Cardiac fibroblast (primary cell): ENCODE data around the gene ZNF214.

Experiments used
- DNase-seq, 2 donors: peaks; one replicate each; pipeline versions ENCODE4 v3.0.0 to v3.0.0-alpha.2; 2010; ENCODE audit warnings: low read depth in 2 of 2
- H3K4me3 ChIP-seq, 2 donors: replicated peaks in 1 of 2; 1 replicate in 1 of 2; 2 replicates in 1 of 2; pipeline ENCODE4 v1.5.1; 2011; ENCODE audit warnings: low read depth in 2 of 2, low read length in 2 of 2, mild to moderate bottlenecking in 2 of 2, moderate library complexity in 1 of 2
- TF ChIP-seq, protein P1 (sequence below): IDR thresholded peaks from one replicate; pipeline ENCODE4 v1.5.1; 2011; ENCODE audit warnings: low read depth, mild to moderate bottlenecking, low read length, inconsistent platforms

Gene ZNF214

DNA sequence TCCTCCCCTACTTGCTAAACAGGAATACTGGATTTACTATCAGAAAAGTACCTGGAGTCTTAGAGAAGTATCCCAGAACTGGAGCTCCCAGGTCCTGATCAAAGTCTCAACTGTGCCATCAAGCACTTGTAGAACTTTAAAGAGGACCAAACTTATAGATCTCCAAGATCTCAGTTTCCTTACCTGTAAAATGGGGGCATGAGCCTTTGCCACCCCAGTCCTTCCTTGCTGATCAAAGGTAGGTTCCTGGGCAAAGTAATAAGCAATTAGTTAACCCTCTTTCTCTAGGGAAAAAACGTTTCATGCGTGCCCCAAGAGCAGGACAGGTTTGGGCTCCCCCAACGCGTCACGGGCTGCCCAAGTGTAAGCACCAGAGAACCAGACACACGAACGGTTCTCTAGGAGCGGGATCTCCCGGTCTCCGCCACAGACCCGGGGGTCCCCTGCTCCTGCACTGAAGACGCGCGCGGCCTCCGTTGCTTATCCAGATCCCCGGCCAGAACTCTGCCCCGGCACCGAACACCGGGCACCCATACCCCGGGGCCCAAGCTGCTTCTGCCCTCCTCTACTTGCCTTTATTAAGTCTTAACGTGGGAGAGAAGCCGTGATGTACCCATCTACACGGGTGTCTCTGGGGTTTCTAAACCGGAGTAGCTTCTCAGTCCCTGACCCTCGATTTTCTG is 505 bp downstream of the ZNF214 start:
- peak in 1 of 2 donors; percentile 38 for DNase-seq
- peak overlapping the region; percentile 64 to 66 for H3K4me3 ChIP-seq
- TF ChIP-seq, protein P1, sequence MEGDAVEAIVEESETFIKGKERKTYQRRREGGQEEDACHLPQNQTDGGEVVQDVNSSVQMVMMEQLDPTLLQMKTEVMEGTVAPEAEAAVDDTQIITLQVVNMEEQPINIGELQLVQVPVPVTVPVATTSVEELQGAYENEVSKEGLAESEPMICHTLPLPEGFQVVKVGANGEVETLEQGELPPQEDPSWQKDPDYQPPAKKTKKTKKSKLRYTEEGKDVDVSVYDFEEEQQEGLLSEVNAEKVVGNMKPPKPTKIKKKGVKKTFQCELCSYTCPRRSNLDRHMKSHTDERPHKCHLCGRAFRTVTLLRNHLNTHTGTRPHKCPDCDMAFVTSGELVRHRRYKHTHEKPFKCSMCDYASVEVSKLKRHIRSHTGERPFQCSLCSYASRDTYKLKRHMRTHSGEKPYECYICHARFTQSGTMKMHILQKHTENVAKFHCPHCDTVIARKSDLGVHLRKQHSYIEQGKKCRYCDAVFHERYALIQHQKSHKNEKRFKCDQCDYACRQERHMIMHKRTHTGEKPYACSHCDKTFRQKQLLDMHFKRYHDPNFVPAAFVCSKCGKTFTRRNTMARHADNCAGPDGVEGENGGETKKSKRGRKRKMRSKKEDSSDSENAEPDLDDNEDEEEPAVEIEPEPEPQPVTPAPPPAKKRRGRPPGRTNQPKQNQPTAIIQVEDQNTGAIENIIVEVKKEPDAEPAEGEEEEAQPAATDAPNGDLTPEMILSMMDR = no peak

DNA sequence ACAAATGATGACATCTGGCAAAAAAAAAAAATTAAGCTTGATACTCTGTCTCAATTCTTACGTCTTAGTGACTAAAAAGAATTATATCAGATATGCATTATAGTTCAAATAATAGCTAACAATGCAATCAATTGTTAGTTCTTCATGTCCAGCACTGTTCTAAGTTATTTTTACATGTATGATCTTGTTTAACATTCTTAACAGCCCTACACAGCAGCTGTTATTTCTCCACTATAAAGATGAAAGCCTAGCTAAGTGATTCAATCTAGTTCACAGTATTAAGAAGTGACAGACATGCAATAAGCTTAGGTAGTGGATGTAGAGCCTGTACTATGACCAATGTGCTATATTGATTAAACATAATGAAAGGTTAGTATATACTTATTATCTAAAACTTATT is 4.1 kb downstream of the ZNF214 start:
- no peak for DNase-seq
- TF ChIP-seq, protein P1 = no peak
- H3K4me3 ChIP-seq = no peak overlapping the region

DNA sequence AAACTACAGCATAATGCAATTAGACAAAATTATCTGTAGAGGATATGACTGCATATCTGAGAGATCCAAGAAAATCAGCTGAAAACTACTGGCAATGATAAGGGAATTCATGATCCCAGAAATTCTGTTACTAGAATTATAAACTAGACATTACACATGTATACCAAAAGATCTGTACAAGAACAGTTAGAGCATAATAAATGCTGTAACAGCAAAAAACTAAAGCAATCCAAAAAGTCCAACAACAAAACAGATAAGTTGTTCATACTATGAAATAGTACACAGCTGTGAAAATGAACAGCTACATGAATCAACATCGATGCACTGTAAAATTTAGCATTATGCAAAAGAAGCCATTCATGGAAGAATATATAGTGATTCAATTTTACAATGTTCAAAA is 6.0 kb downstream of the ZNF214 start:
- no peak for DNase-seq
- H3K4me3 ChIP-seq = no peak overlapping the region
- TF ChIP-seq, protein P1 = no peak

DNA sequence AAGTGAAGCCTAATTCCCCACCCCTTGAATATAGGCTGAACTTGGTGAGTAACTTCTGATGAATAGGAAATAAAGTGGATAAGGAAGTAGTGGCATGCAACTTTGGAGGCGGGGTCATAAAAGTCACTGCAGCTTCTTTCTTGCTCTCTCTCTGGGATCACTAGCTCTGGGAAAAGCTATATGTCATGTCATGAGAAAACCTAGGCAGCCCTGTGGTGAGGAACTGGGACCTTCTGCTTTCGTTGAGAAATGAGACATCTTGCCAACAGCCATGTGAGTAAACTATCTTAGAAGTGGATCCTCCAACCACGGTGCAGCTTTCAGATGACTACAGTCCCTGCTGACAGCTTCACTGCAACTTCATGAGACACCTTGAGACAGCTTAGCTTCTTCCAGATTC is 15.7 kb downstream of the ZNF214 start:
- DNase-seq = peak; percentile 35 to 72
- TF ChIP-seq, protein P1 = no peak
- peak overlapping the region in 1 of 2 donors; percentile 1 for H3K4me3 ChIP-seq

DNA sequence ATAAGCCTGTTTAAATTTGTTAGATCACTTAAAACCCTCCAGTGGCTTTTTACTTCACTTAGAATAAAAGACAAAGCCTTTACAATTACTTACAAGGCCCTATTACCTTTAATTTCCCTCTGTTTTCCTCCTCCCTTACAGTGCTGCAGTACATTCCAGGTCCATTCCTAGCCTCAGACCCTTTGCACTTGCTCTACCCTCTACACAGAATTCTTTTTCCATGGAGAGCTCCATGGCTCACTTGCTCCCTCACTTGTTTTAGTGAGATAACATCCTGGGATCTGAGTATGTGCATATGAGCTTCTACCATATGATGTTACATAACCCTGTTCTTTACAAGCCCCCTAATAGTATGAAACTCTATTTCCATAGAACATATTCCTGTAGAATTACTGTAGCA is 24.4 kb downstream of the ZNF214 start:
- DNase-seq = no peak
- no peak overlapping the region for H3K4me3 ChIP-seq
- TF ChIP-seq, protein P1 = no peak

DNA sequence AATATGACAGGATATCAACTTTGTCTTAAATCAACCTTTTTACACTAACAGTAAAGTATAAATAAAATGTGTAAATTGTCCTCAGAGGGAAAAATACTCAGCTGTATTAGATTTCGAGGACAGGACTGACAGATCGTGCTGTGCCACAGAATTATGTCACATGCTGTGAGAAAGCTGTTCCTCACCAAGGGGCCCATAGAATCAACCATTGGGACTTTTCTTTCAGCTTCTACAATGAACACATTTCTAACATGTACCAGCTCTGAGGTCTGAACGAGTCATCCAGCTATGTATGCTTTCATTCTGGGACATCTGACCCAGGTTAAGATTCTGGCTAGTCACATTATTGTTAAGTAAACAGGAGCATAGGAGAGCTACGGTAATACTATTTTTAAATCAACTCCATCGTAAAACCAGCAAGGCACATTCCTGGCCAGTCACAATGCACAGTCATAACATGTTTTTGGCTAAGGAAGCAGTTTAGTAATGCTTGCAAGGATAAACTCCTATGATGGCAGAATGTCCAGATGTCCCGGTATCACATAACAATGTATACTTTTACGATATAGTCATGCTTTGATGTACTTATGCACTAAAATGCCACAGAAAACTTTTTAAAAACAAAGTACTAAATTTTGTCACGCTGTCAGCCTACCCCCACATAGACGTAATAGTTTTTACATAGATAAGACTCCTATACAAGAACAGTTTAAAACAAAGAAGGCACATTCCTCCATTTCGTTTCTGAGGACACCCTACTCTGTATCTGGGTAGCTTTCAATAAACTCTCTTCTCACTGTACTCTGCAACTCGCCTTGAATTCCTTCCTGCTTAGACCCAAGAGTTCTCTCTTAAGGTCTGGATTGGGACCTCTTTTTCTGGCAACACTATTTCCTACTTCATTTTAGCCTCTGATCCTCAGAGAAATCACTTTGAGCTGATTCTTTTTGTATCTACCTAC is 27.4 kb downstream of the ZNF214 start:
- no peak overlapping the region for H3K4me3 ChIP-seq
- peak; percentile 70 to 93 for DNase-seq
- TF ChIP-seq, protein P1 = no peak
